Esophagus squamous epithelium (tissue), 5 donors: ENCODE measurements around the gene DBI. TPM values are rescaled to one million over a fixed set of nuclear protein-coding genes. Genes with fewer than 3 reads are reported as not detected.

ENCODE experiments used
- DNase-seq: peaks from one replicate; lab custom pipeline; 2025; lab: John Stamatoyannopoulos, UW
- H3K27ac ChIP-seq, 4 donors: fragments of 200-600 bp; sonication (generic); one replicate each; pipeline ENCODE4 v1.5.1; 2016 to 2019; ENCODE audit warnings: mild to moderate bottlenecking in 1 of 4
- H3K27me3 ChIP-seq, 4 donors: fragments of 200-600 bp; sonication (generic); 1 replicate in 3 of 4; 2 replicates in 1 of 4; pipeline versions ENCODE4 v1.5.1 to v1.6.0; 2017 to 2021; ENCODE audit warnings: antibody characterized with exemption in 1 of 4
- H3K36me3 ChIP-seq, 3 donors: fragments of 200-600 bp; sonication (generic); one replicate each; pipeline ENCODE4 v1.5.1; 2016 to 2019
- H3K4me1 ChIP-seq, 3 donors: fragments of 200-600 bp; sonication (generic); one replicate each; pipeline ENCODE4 v1.5.1; 2017 to 2019
- H3K4me3 ChIP-seq, 4 donors: fragments of 200-600 bp; sonication (generic); 1 replicate in 3 of 4; 2 replicates in 1 of 4; pipeline ENCODE4 v1.5.1; 2016 to 2019; ENCODE audit warnings: mild to moderate bottlenecking in 2 of 4, moderate library complexity in 1 of 4
- H3K9me3 ChIP-seq, 3 donors: fragments of 200-600 bp; sonication (generic); one replicate each; pipeline ENCODE4 v1.5.1; 2016 to 2019
- CTCF ChIP-seq, 6 experiments: fragments of 450-650 bp in 4 of 6; fragments of 200-600 bp in 2 of 6; sonication (generic) in 2 of 6; IDR thresholded peaks; one replicate each; pipeline ENCODE4 v1.5.1; 2016 to 2019; ENCODE audit warnings: antibody characterized with exemption in 6 of 6, mild to moderate bottlenecking in 4 of 6, moderate library complexity in 4 of 6
- POLR2A ChIP-seq, 4 donors: fragments of 450-650 bp; IDR thresholded peaks; one replicate each; pipeline ENCODE4 v1.6.1; 2017; ENCODE audit warnings: antibody characterized with exemption in 4 of 4, mild to moderate bottlenecking in 4 of 4, moderate library complexity in 3 of 4
- WGBS, 2 donors: methylation state at CpG; one replicate each; pipeline ENCODE4 v1.1.5; 2018; 5-methylcytosine and 5-hydroxymethylcytosine counted together
- intact Hi-C: fragments of 100-400 bp; cut with DNase I; formaldehyde crosslinking; loops from one replicate; pipeline ENCODE4 v1.15.0; 2022
- total RNA-seq, 4 donors: library from RNA; depleted of rRNA; stranded (reverse); fragments of >200 nt; gene quantifications; one replicate each; pipeline ENCODE4 v1.1.0, GENCODE V29; 2016
- donor health status: DM: yes; HTN: yes; CAD: no.

DBI gene
- total RNA-seq, 4 donors from 2014 or later: 389 to 692 (median 411) TPM

- 50 to 57% methylated on average over 1 of the region's 1 CpG for whole genome bisulfite sequencing, 2 donors
- Histone ChIP-seq H3K27me3 (no peaks in the 10 kb centered on the region), H3K9me3 (no peaks in the 10 kb centered on the region), H3K4me3 (no peak overlapping the region), H3K4me1 (no peaks in the 10 kb centered on the region), H3K36me3 (no peaks in the 10 kb centered on the region), H3K27ac (no peak overlapping the region)
- no peak for DNase-seq
- TF ChIP-seq CTCF (IDR thresholded peaks at IDR 0.05): no peak
- TF ChIP-seq POLR2A (IDR thresholded peaks at IDR 0.05): no peak
- intact Hi-C loops: no loop called here
Measured at GRCh38 chr2:119415630-119416029, 48.9 kb downstream of the DBI start.

DNA sequence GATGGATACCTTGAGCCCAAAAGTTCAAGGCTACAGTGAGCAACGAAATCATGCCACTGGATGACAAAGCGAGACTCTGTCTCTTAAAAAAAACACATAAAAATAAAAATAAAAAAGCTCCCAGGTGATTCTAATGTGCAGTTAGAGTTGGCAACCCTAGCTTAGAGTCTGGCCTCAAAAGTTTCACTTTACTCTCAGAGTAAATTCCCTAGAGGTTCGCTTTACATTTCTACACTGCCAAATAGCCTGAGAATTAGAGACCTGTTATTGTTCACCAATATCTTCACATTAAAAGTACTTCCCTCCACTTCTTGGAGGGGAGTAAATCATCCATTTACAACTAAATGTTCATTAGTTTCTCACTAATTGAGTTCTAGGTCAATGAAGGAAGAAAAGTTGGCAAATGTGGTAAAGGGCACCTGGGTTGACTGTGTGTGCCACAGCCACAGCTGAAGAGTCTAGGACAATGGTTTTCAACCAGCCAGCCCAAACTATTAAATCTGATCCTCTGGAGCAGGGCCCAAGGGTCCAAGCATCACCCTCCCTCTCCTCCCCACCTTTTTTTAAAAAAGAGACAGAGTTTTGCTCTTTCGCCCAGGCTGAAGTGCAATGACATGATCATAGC, 49.6 kb downstream of the DBI start:
- intact Hi-C loops: no loop called here
- no peaks in the 10 kb centered on the region for H3K27me3 ChIP-seq
- TF ChIP-seq CTCF (IDR thresholded peaks at IDR 0.05) (no peak), POLR2A (IDR thresholded peaks at IDR 0.05) (no peak)
- DNase-seq: no peak
- no peaks in the 10 kb centered on the region for H3K36me3 ChIP-seq
- 62 to 87% methylated on average over 3 to 4 of the region's 4 CpGs for WGBS, 2 donors
- H3K4me1 ChIP-seq: no peaks in the 10 kb centered on the region
- no peak overlapping the region for H3K4me3 ChIP-seq
- peaks cover 0 to 3% (median 0%) of the 10 kb centered on the region in 3 donors for H3K9me3 ChIP-seq
- no peak overlapping the region for H3K27ac ChIP-seq

DNA sequence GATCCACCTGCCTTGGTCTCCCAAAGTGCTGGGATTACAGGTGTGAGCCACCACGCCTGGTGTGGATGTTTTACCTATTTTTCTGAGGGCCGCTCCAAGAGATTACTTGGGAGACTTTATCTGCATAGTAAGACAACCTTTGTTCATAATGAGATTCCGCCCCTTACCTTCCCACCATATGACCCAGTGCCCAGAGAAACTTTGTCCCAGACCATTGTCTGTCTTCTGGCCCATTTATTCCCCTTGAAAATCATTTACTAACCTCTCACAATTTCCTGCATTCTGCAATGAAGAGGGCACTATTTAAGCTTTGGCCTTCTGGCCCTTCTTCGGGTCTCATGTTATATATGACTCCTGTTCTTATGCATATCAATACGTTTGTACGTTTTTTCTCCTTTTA, 51.1 kb downstream of the DBI start:
- no peak for DNase-seq
- no peak overlapping the region for H3K27ac ChIP-seq
- no peaks in the 10 kb centered on the region for H3K36me3 ChIP-seq
- no peak overlapping the region for H3K4me3 ChIP-seq
- WGBS, 2 donors: 92 to 95% methylated on average over 6 of the region's 6 CpGs
- H3K9me3 ChIP-seq: peaks cover 0 to 4% (median 0%) of the 10 kb centered on the region in 3 donors
- TF ChIP-seq CTCF (IDR thresholded peaks at IDR 0.05): no peak
- no peak for TF ChIP-seq POLR2A (IDR thresholded peaks at IDR 0.05)
- intact Hi-C loops: no loop called here
- H3K4me1 ChIP-seq: no peaks in the 10 kb centered on the region
- H3K27me3 ChIP-seq: no peaks in the 10 kb centered on the region

DNA sequence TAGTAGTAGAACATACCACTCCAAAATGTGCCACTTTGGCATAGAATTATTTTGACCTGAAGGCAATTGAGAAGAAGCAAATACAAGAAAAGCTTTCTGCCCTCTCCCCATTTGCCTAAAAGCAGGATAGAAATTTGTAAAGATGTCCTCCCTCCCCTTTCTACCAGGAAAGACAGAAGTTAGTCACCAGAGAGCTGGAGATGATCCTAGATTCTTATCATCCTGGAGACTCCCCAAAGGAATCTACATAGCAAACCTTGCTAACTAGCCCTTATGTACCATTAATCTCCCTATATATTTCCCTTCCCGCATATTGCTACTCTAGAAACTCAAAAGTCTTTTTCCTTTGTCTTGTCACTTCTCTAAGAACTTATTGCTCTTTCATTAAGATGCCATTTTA, 52.3 kb downstream of the DBI start:
- 71 to 83% methylated on average over 1 of the region's 1 CpG for WGBS, 2 donors
- intact Hi-C loops: no loop called here
- DNase-seq: no peak

More for the DNA sequence above, 52.3 kb downstream of the DBI start:
- Histone ChIP-seq H3K9me3 (peaks cover 0 to 4% (median 0%) of the 10 kb centered on the region in 3 donors), H3K27ac (no peak overlapping the region), H3K4me1 (no peaks in the 10 kb centered on the region), H3K4me3 (no peak overlapping the region), H3K27me3 (no peaks in the 10 kb centered on the region), H3K36me3 (no peaks in the 10 kb centered on the region)
- no peak for TF ChIP-seq CTCF (IDR thresholded peaks at IDR 0.05)
- TF ChIP-seq POLR2A (IDR thresholded peaks at IDR 0.05): no peak
